Hippocampal formation (tissue), 2 donors: Measurements from ENCODE around the gene SASH1.

ENCODE experiments used
- DNase-seq, 2 donors: peaks; one replicate each; lab custom pipeline; 2025; lab: John Stamatoyannopoulos, UW

SASH1 gene

GRCh38 chr6:148432462-148433195 is 90.0 kb downstream of the SASH1 start:
- no peak for DNase-seq

- DNase-seq, result no peak
Measured at GRCh38 chr6:148435386-148435785, 92.7 kb downstream of the SASH1 start.

GRCh38 chr6:148436466-148436865 is 93.8 kb downstream of the SASH1 start:
- DNase-seq, result no peak

DNA sequence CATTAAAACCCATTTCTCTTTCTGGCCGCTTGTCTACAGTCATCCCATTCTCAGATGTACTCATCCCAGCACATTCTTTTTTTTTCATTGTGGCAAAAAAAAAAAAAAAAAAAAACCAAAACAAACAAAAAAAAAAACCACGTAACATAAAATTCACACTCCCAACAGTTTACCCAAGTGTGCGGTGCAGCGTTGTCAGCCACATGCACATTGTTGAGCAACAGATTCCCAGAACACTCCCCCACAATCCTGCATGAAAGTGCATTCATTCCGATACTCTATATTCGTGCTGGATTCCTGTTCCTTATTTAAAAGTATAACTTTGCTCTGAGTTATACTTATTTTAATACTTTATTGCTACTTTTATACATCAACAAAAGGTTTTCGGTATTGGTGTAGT is 96.0 kb downstream of the SASH1 start:
- no peak for DNase-seq

GRCh38 chr6:148440016-148440415 is 97.4 kb downstream of the SASH1 start:
- DNase-seq, result no peak

DNA sequence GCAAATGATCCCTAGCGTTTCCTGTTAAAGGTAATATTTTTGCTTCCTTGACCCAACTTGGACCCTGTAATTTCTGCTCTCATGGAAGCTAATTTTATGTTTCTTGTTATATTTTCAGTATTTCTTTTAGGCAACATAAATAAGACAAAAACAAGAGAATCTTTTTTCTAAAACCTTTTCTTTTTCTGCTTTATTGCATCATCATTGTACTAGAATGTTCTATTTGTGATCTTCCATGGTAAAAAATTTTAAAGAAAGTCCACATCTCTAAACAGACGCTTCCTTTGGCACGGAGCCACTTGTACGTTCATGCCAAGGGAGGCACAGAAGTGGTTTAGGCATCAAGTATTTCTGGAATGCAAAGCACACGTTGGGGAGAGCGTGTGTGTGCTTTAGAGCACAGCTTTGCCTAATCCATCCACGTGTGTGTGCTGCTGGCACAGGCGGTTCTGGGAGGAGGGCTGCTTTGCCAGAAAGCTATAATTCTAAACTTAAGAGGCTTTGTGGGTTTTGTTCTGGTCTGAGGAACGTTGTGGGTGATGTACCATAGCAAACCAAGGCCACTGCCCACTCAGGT is 98.3 kb downstream of the SASH1 start:
- no peak for DNase-seq

DNA sequence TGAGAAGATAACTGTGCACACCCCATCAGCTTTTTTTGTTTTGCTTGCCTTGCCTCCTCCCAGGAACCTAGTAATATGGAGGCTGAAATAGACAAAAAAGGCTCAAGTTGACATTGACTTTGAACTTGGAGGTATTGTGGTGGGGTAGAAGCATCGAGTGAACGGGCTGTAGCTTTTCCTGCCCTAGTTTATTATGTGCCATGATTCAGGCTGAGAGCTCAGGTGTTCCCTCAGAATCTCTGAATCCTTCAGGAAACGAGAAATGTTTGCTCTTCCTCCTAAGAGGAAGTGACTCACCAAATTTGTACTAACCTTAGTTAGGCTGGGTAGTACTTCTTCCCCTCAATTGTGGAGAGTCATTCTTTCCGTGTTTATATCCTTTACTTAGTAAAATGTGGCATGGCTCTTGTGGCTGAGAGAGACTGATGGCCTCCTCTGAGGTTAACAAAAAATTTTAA is 98.8 kb downstream of the SASH1 start:
- DNase-seq, result no peak

- no peak for DNase-seq
Measured at GRCh38 chr6:148443798-148444560, 101.3 kb downstream of the SASH1 start.

DNA sequence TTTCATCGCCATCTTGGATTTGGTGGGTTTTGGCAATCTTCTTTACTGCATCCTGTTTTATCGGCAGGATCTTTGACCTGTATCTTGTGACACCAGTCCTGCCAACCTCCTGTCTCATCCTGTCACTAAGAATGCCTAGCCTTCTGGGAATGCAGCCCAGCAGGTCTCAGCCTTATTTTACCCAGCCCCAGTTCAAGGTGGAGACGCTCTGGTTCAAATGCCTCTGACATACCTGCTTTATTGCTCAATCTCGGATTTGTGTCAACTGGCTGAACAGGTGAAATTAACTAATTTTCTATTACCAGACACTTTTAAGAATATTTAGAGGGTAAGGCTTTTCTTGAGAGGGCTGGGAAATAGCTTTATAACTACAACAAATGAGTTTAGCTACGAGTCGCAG is 102.5 kb downstream of the SASH1 start:
- no peak for DNase-seq

DNA sequence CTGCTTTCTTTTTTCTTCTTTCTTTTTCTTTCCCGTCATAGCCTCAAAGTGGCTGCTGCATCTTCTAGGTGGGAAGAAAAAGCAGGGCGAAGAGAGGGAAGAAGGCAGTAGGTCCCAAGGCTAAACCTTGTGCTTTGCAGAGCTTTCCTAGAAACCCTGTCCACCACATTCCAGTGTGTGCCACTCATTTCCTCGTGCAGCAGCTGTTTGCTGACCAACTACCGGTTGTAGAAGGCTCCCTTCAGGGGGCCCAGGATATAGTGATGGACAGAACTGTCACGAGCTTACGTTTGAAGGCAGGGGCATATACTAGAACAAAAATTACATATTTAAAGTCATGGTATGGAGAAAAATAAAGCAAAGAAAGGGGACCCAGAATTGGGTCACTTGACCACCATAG is 103.0 kb downstream of the SASH1 start:
- DNase-seq, result no peak

GRCh38 chr6:148446681-148447080 is 104.0 kb downstream of the SASH1 start:
- DNase-seq, result no peak

DNA sequence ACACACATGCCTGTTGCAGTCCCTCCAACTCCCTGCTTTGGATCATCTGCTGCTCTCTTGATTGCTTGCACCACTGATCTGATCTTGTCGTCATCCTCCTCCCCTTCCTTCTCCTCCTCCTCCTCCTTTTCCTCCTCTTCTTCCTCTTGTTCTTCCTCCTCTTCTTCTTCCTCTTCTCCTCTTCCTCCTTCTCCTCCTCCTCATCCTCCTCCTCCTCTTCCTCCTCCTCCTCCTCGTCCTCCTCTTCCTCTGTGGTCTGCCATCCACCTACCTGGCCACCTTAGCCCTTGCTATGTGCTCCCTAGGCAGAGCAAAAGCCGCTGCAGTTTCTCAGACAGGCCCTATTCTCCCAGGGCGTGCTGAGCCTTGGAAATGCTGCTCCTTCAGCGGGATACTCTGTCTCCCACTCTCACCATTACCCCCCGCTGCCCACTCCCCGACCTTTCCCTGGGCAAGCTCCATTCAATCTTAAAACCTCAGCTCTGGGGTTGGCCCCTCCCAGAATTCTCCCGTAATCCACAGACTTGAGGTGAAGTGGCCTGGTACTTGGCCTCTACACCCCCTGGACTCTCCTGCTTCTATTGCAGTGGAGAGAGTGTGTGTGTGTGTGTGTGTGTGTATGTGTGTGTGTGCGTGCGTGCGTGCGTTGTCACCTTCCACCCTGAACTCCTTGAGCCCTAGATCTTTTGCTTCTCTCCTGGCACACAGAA is 105.0 kb downstream of the SASH1 start:
- no peak for DNase-seq

GRCh38 chr6:148448369-148449012 is 105.9 kb downstream of the SASH1 start:
- no peak for DNase-seq

DNA sequence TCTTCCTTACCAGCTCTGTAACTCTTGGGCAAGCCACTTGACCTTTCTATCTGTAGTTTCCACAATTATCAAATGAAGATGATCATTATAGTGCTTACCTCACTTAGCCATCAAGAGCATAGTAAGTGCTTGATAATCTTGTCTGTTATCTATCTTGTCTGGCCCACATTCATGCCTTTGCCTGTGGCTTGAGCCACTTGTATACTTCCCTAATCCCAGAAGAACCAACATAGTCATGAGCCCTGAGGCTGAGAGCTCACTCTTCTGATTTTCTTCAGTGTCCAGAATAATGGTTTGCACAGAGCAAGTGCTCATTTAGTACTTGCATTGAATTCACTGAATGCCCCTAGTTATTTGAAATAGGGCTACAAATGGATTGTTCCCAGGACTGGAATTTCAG is 108.2 kb downstream of the SASH1 start:
- no peak for DNase-seq

- DNase-seq, result no peak
Measured at GRCh38 chr6:148451690-148452089, 109.1 kb downstream of the SASH1 start.

- no peak for DNase-seq
Measured at GRCh38 chr6:148452876-148453275, 110.2 kb downstream of the SASH1 start.

- no peak for DNase-seq
Measured at GRCh38 chr6:148453906-148454305, 111.3 kb downstream of the SASH1 start.

GRCh38 chr6:148455225-148455624 is 112.6 kb downstream of the SASH1 start:
- no peak for DNase-seq

DNA sequence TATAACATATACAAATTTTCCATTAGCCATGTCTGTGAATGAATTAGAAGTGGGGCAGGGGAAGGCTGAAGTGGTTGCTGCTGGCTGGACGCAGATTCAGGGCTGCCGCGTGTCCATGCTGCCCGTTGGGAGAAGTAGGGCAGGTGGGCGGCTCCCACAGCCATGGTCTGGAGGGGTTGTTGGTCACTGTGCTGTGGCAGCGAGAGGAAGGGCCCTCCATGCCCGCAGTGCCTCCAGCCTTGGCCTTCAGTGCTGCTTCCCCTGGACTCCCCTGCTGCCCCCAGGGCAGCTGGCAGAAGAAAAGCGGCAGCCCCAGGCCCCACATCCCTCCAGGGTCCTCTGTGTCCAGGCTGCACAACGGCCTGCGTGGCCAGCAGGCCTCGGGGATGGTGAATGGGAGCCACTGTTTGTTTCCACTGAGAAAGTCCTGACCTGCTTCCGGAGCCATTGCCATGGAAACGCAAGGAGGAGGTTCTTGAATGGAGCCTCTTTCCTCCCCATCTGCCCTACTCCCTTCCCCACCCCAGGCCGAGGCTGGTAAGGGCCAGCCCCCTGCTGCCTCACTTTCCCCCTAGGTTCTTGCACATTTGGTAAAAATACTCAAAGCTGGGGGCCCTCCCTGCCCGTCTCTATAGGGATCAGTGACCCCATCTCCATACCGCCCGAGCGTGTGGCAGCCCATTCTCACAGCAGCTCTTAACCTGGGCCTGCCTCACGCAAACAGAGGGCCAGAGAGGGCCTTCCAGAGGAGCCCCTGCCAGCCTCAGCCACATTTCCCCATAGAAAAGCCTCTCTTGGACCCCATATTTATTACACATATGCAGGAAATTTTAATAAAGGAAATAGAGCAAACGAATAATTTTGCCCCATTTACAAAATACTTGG is 113.3 kb downstream of the SASH1 start:
- peak; percentile 74 to 75 for DNase-seq

GRCh38 chr6:148457137-148457842 is 114.7 kb downstream of the SASH1 start:
- DNase-seq, result no peak
